Measurements from ENCODE around the gene ZFYVE28.

The ZFYVE28 gene

DNA sequence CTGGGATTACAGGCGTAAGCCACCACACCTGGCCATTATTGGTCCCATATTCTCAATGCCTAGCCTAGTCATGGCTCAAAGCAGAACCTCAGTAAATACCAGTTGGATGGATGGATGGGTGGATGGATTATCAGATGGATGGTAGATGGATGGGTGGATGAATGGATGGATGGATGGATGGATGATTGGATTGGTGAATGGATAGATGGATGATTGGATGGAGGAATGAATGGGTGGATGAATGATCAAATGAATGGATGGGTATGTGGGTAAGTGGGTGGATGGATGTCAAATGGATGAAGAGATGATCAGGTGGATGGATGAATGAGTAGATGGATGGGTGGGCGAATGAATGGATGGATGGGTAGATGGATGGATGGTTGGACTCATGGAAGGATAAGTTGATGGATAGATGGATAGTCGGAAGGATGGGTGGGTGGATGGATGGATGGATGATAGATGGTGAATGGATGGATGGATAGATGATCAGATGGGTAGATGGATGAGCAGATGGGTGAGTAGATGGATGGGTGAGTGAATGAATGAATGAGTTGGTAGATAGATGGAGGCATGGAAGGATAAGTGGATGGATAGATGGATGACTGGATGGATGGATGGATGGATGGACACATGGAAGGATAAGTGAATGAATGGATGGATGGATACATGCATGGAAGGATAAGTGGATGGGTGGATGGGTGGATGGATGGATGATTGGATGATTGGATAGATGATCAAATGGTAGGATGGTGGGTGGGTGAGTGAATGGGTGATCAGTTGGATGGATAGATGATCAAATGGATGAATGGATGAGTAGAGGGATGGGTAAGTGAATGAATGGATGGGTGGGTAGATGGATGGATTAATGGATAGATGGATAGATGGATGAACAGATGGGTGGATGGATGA lies 28.5 kb upstream of the ZFYVE28 start:
- H3K9me3 ChIP-seq (ENCODE audit: control insufficient read depth, insufficient read depth, low read length), result peaks cover 4% of the 10 kb centered on the region; the same call in 1 of the 2 replicates
- TF ChIP-seq, protein P1, sequence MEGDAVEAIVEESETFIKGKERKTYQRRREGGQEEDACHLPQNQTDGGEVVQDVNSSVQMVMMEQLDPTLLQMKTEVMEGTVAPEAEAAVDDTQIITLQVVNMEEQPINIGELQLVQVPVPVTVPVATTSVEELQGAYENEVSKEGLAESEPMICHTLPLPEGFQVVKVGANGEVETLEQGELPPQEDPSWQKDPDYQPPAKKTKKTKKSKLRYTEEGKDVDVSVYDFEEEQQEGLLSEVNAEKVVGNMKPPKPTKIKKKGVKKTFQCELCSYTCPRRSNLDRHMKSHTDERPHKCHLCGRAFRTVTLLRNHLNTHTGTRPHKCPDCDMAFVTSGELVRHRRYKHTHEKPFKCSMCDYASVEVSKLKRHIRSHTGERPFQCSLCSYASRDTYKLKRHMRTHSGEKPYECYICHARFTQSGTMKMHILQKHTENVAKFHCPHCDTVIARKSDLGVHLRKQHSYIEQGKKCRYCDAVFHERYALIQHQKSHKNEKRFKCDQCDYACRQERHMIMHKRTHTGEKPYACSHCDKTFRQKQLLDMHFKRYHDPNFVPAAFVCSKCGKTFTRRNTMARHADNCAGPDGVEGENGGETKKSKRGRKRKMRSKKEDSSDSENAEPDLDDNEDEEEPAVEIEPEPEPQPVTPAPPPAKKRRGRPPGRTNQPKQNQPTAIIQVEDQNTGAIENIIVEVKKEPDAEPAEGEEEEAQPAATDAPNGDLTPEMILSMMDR (IDR thresholded peaks at IDR 0.05; ENCODE audit: low read depth, low read length, poor library complexity, severe bottlenecking), result no peak
- TF ChIP-seq EZH2phosphoT487 (IDR thresholded peaks at IDR 0.05; ENCODE audit: borderline replicate concordance, low read length), result no peak
- no peaks in the 10 kb centered on the region for H3F3A ChIP-seq (ENCODE audit: control insufficient read depth, insufficient read depth)
- no peaks in the 10 kb centered on the region; the same call in 1 of the 2 replicates for H3K9me2 ChIP-seq (replicated peaks; ENCODE audit: control insufficient read depth, low read length)
- no peak overlapping the region for H3K4me3 ChIP-seq (ENCODE audit: low read length)
- H4K20me1 ChIP-seq (ENCODE audit: control insufficient read depth, insufficient read depth, low read depth, low read length), result no peaks in the 10 kb centered on the region
- H3K27ac ChIP-seq (ENCODE audit: low read depth, low read length), result no peak overlapping the region
- H3K36me3 ChIP-seq (ENCODE audit: control insufficient read depth, low read length), result no peaks in the 10 kb centered on the region
- H3K79me2 ChIP-seq (ENCODE audit: control insufficient read depth, low read length), result no peaks in the 10 kb centered on the region
- H3K4me1 ChIP-seq (ENCODE audit: control insufficient read depth, low read length), result peaks cover 1% of the 10 kb centered on the region
- no peak overlapping the region for H3K4me2 ChIP-seq (ENCODE audit: low read length)
- no peaks in the 10 kb centered on the region for H3K27me3 ChIP-seq (ENCODE audit: control insufficient read depth, low read length)

DNA sequence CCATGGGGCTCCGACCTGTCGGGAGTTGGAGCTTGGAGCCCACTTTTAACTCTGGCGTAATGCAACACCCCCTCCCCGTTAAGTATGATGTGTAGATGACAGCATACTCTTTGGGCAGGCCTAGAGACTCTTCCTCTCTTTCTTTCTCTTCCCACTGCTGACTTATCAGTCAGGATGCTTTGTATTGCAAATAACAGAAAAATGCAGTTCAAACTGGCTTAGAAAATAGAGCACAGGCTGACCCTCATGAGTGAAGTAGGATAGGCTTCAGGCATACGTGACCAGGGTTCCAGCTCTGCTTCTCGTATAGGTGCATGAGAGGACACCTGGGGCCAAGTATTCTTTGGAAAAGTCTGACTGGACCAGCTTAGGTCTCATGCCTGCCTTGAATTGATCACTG lies 27.1 kb upstream of the ZFYVE28 start:
- no peak overlapping the region for H3K27ac ChIP-seq (ENCODE audit: low read depth, low read length)
- no peaks in the 10 kb centered on the region for H3K36me3 ChIP-seq (ENCODE audit: control insufficient read depth, low read length)
- no peaks in the 10 kb centered on the region for H3K79me2 ChIP-seq (ENCODE audit: control insufficient read depth, low read length)
- H4K20me1 ChIP-seq (ENCODE audit: control insufficient read depth, insufficient read depth, low read depth, low read length), result no peaks in the 10 kb centered on the region
- no peaks in the 10 kb centered on the region for H3K27me3 ChIP-seq (ENCODE audit: control insufficient read depth, low read length)
- no peaks in the 10 kb centered on the region; the same call in 1 of the 2 replicates for H3K9me2 ChIP-seq (replicated peaks; ENCODE audit: control insufficient read depth, low read length)
- H3F3A ChIP-seq (ENCODE audit: control insufficient read depth, insufficient read depth), result no peaks in the 10 kb centered on the region
- no peak overlapping the region for H3K4me2 ChIP-seq (ENCODE audit: low read length)
- no peak overlapping the region for H3K4me3 ChIP-seq (ENCODE audit: low read length)
- H3K9me3 ChIP-seq (ENCODE audit: control insufficient read depth, insufficient read depth, low read length), result peaks cover 4% of the 10 kb centered on the region; the same call in 1 of the 2 replicates
- peaks cover 8% of the 10 kb centered on the region for H3K4me1 ChIP-seq (ENCODE audit: control insufficient read depth, low read length)
- TF ChIP-seq EZH2phosphoT487 (IDR thresholded peaks at IDR 0.05; ENCODE audit: borderline replicate concordance, low read length), result no peak
- TF ChIP-seq, protein P1 (IDR thresholded peaks at IDR 0.05; ENCODE audit: low read depth, low read length, poor library complexity, severe bottlenecking), result no peak

GRCh38 chr4:2445130-2445529 lies 26.7 kb upstream of the ZFYVE28 start:
- H3K36me3 ChIP-seq (ENCODE audit: control insufficient read depth, low read length), result no peaks in the 10 kb centered on the region
- no peaks in the 10 kb centered on the region for H4K20me1 ChIP-seq (ENCODE audit: control insufficient read depth, insufficient read depth, low read depth, low read length)
- H3K79me2 ChIP-seq (ENCODE audit: control insufficient read depth, low read length), result no peaks in the 10 kb centered on the region
- no peak for TF ChIP-seq EZH2phosphoT487 (IDR thresholded peaks at IDR 0.05; ENCODE audit: borderline replicate concordance, low read length)
- TF ChIP-seq, protein P1 (IDR thresholded peaks at IDR 0.05; ENCODE audit: low read depth, low read length, poor library complexity, severe bottlenecking), result no peak
- H3K9me3 ChIP-seq (ENCODE audit: control insufficient read depth, insufficient read depth, low read length), result peaks cover 4% of the 10 kb centered on the region; the same call in 1 of the 2 replicates
- no peaks in the 10 kb centered on the region; the same call in 1 of the 2 replicates for H3K9me2 ChIP-seq (replicated peaks; ENCODE audit: control insufficient read depth, low read length)
- H3K4me1 ChIP-seq (ENCODE audit: control insufficient read depth, low read length), result peaks cover 8% of the 10 kb centered on the region
- H3K27ac ChIP-seq (ENCODE audit: low read depth, low read length), result no peak overlapping the region
- no peak overlapping the region for H3K4me3 ChIP-seq (ENCODE audit: low read length)
- no peaks in the 10 kb centered on the region for H3F3A ChIP-seq (ENCODE audit: control insufficient read depth, insufficient read depth)
- H3K27me3 ChIP-seq (ENCODE audit: control insufficient read depth, low read length), result no peaks in the 10 kb centered on the region
- H3K4me2 ChIP-seq (ENCODE audit: low read length), result no peak overlapping the region
